ENCODE data around the gene SCFD1.

Gene SCFD1

GRCh38 chr14:30763891-30764290, 141.8 kb downstream of the SCFD1 start:
- DNase-seq, result no peak

GRCh38 chr14:30767624-30768023, 145.5 kb downstream of the SCFD1 start:
- DNase-seq, result no peak

GRCh38 chr14:30768791-30769190, 146.7 kb downstream of the SCFD1 start:
- DNase-seq, result no peak

GRCh38 chr14:30770376-30770775, 148.3 kb downstream of the SCFD1 start:
- DNase-seq, result no peak

- no peak for DNase-seq
Observed at GRCh38 chr14:30771595-30771994, 149.5 kb downstream of the SCFD1 start.

GRCh38 chr14:30779210-30779609, 157.1 kb downstream of the SCFD1 start:
- no peak for DNase-seq
